HEK293T (cell line): Measurements from ENCODE around the gene STOX1.

ENCODE experiments used
- FOXA1 ChIP-seq: fragments of 450-650 bp; IDR thresholded peaks from 2 replicates; pipeline ENCODE4 v1.6.1; 2016; ENCODE audit warnings: mild to moderate bottlenecking
- HDGF ChIP-seq: fragments of 450-650 bp; IDR thresholded peaks from 2 replicates; pipeline ENCODE4 v1.6.1; 2017; ENCODE audit warnings: antibody characterized with exemption, borderline replicate concordance

DNA sequence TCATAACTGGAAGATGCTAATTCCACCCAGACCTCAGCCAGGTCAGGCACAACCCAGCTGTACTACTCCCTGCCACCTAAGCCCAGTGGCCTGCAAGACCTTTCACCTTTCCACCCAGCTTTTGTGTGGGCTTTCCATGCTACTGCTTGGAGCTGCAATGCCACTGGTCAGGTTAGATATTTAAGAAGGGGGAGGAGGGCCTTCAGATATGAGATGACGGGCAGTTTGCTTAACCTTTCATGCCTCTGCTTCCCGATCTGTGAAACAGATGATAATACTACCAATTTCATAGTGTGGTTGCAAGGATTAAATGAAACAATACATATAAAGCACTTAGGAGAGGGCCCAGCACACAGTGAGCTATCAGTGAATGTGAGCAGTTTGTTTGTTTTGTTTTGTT is 20.9 kb downstream of the STOX1 start:
- TF ChIP-seq FOXA1 (no peak), HDGF (no peak)
